WI38 (cell line): Measurements from ENCODE around the gene LRRC10B.

Source experiments
- H3K4me3 ChIP-seq: 2 replicates; pipeline ENCODE4 v1.5.1; 2011; ENCODE audit warnings: low read depth, mild to moderate bottlenecking, control low read depth, low read length
- CTCF ChIP-seq: IDR thresholded peaks from 2 replicates; pipeline ENCODE4 v1.5.1; 2012; ENCODE audit warnings: low read depth, mild to moderate bottlenecking, control low read depth, low read length

The LRRC10B gene

GRCh38 chr11:61542705-61543104 is 34.2 kb downstream of the LRRC10B start:
- no peak for TF ChIP-seq CTCF

GRCh38 chr11:61543606-61544306 is 35.2 kb downstream of the LRRC10B start:
- TF ChIP-seq CTCF, result no peak
- no peak overlapping the region for H3K4me3 ChIP-seq

More at GRCh38 chr11:61542705-61543104, 34.2 kb downstream of the LRRC10B start:
- no peak overlapping the region for H3K4me3 ChIP-seq

GRCh38 chr11:61544466-61544865 is 35.9 kb downstream of the LRRC10B start:
- TF ChIP-seq CTCF, result no peak
- no peak overlapping the region for H3K4me3 ChIP-seq

- peak; percentile 35; the same call in 1 of the 2 replicates for TF ChIP-seq CTCF
- H3K4me3 ChIP-seq, result no peak overlapping the region
These were observed 36.8 kb downstream of the LRRC10B start for GRCh38 chr11:61545341-61545740.

- no peak for TF ChIP-seq CTCF
- no peak overlapping the region for H3K4me3 ChIP-seq
These were observed 37.4 kb downstream of the LRRC10B start for GRCh38 chr11:61545921-61546320.

GRCh38 chr11:61546663-61547062 is 38.1 kb downstream of the LRRC10B start:
- no peak overlapping the region for H3K4me3 ChIP-seq
- no peak for TF ChIP-seq CTCF

- TF ChIP-seq CTCF, result no peak
- H3K4me3 ChIP-seq, result no peak overlapping the region
These were observed 38.7 kb downstream of the LRRC10B start for GRCh38 chr11:61547246-61547645.
